Effector CD8-positive, alpha-beta T cell (primary cell): Measurements from ENCODE around the gene TUFT1.

Experiments used
- DNase-seq: peaks from one replicate; lab custom pipeline; 2025; lab: John Stamatoyannopoulos, UW
- total RNA-seq, 4 experiments: gene quantifications; one replicate each; lab custom pipeline; 2026; lab: John Stamatoyannopoulos, UW

TUFT1 gene
- 4.9 to 7.2 (median 5.6) reads per million in 4 experiments for total RNA-seq

- DNase-seq, result peak; percentile 92
These were observed at the start of gene TUFT1 for GRCh38 chr1:151540021-151540981. Gene TUFT1, plus strand, starts transcription at chr1:151540309. Its CDS starts 58 bp downstream, at chr1:151540367.

- DNase-seq, result no peak
These were observed 48.5 kb upstream of the TUFT1 start for GRCh38 chr1:151491641-151492040.

- no peak for DNase-seq
These were observed 48.0 kb upstream of the TUFT1 start for GRCh38 chr1:151492120-151492519.

GRCh38 chr1:151493042-151493441 lies 47.1 kb upstream of the TUFT1 start:
- no peak for DNase-seq

GRCh38 chr1:151494741-151495281 lies 45.3 kb upstream of the TUFT1 start:
- DNase-seq, result no peak

- no peak for DNase-seq
These were observed 44.8 kb upstream of the TUFT1 start for GRCh38 chr1:151495316-151495715.

- DNase-seq, result no peak
These were observed 40.7 kb upstream of the TUFT1 start for GRCh38 chr1:151499365-151499764.

GRCh38 chr1:151499930-151500329 lies 40.2 kb upstream of the TUFT1 start:
- no peak for DNase-seq

GRCh38 chr1:151501474-151501873 lies 38.6 kb upstream of the TUFT1 start:
- DNase-seq, result no peak

- no peak for DNase-seq
These were observed 37.9 kb upstream of the TUFT1 start for GRCh38 chr1:151502035-151502700.

- no peak for DNase-seq
These were observed 37.0 kb upstream of the TUFT1 start for GRCh38 chr1:151502859-151503780.

- no peak for DNase-seq
These were observed 35.9 kb upstream of the TUFT1 start for GRCh38 chr1:151504252-151504651.

GRCh38 chr1:151504759-151505158 lies 35.4 kb upstream of the TUFT1 start:
- DNase-seq, result no peak

- no peak for DNase-seq
These were observed 31.3 kb upstream of the TUFT1 start for GRCh38 chr1:151508833-151509232.

GRCh38 chr1:151509350-151510019 lies 30.6 kb upstream of the TUFT1 start:
- no peak for DNase-seq

- no peak for DNase-seq
These were observed 30.1 kb upstream of the TUFT1 start for GRCh38 chr1:151510020-151510405.

- DNase-seq, result no peak
These were observed 29.5 kb upstream of the TUFT1 start for GRCh38 chr1:151510614-151510956.

GRCh38 chr1:151510957-151511635 lies 29.0 kb upstream of the TUFT1 start, which contains the start of gene CGN:
Gene CGN, plus strand, starts transcription at chr1:151511387. Its CDS starts 7,133 bp downstream, at chr1:151518520.
- peak; percentile 84 for DNase-seq

- peak; percentile 25 for DNase-seq
These were observed 28.4 kb upstream of the TUFT1 start for GRCh38 chr1:151511636-151512215.

- no peak for DNase-seq
These were observed 27.8 kb upstream of the TUFT1 start for GRCh38 chr1:151512326-151512725.
